Body of pancreas (tissue), 4 donors: Measurements from ENCODE around the gene DCTN4. TPM values are rescaled to one million over a fixed set of nuclear protein-coding genes. Genes with fewer than 3 reads are reported as not detected.

ENCODE experiments used
- ATAC-seq: fragments of 150-250 bp; one replicate; pipeline ENCODE4 v1.9.1; 2016
- DNase-seq, 4 donors: peaks; one replicate each; pipeline ENCODE4 v3.0.0-alpha.2; 2019
- H3K27ac ChIP-seq, 4 donors: fragments of 200-600 bp; sonication (generic); 1 replicate in 3 of 4; 2 replicates in 1 of 4; pipeline versions ENCODE4 v1.5.1 to v1.6.1; 2016 to 2019; ENCODE audit warnings: mild to moderate bottlenecking in 1 of 4, mixed read lengths in 1 of 4, moderate library complexity in 1 of 4
- H3K27me3 ChIP-seq, 2 donors: fragments of 200-600 bp; sonication (generic); one replicate each; pipeline ENCODE4 v1.6.0; 2016; ENCODE audit warnings: mild to moderate bottlenecking in 1 of 2
- H3K36me3 ChIP-seq, 2 donors: fragments of 200-600 bp; sonication (generic); replicated peaks in 1 of 2; 2 replicates each; pipeline ENCODE4 v1.5.1; 2016; ENCODE audit warnings: low read depth in 2 of 2; ENCODE audit not compliant: insufficient read depth in 1 of 2
- H3K4me1 ChIP-seq: fragments of 200-600 bp; sonication (generic); one replicate; pipeline ENCODE4 v1.6.0; 2016
- H3K4me3 ChIP-seq, 2 donors: fragments of 200-600 bp; sonication (generic); 1 replicate in 1 of 2; 2 replicates in 1 of 2; pipeline ENCODE4 v1.5.1; 2016 to 2019
- H3K9me3 ChIP-seq, 3 donors: fragments of 200-600 bp; sonication (generic); 1 replicate in 2 of 3; 2 replicates in 1 of 3; pipeline ENCODE4 v1.5.1; 2016
- POLR2A ChIP-seq, 3 donors: fragments of 450-650 bp; IDR thresholded peaks; one replicate each; pipeline ENCODE4 v1.6.1; 2016; ENCODE audit warnings: antibody characterized with exemption in 3 of 3, mild to moderate bottlenecking in 2 of 3
- WGBS, 2 donors: methylation state at CpG; one replicate each; pipeline ENCODE4 v1.1.5; 2017; 5-methylcytosine and 5-hydroxymethylcytosine counted together
- intact Hi-C: fragments of 100-400 bp; cut with DNase I; formaldehyde crosslinking; loops from one replicate; pipeline ENCODE4 v1.15.1; 2023
- total RNA-seq, 2 donors: library from RNA; depleted of rRNA; stranded (reverse); fragments of >200 nt; gene quantifications; one replicate each; pipeline ENCODE4 v1.1.0, GENCODE V29; 2016
- TF ChIP-seq, protein P1 (sequence below), 7 experiments: fragments of 450-650 bp in 4 of 7; fragments of 200-600 bp in 3 of 7; sonication (generic) in 3 of 7; IDR thresholded peaks; one replicate each; pipeline ENCODE4 v1.5.1; 2016 to 2019; ENCODE audit warnings: antibody characterized with exemption in 7 of 7

The DCTN4 gene
- total RNA-seq, 2 donors from 2014 or later = 30.6 to 49.4 TPM

DNA sequence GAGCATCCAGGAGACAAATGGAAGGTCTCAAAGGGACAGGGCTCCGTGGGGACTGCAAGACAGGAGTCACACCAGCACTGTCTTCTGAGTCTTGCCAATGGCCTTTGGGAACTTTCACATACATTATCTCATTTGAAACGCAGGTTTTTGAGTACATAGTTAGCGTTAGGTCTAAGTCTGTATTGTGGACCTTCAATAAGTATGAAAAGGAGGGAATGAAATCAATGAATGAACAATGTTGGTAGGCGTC lies 442 bp upstream of the DCTN4 start:
- TF ChIP-seq, protein P1, sequence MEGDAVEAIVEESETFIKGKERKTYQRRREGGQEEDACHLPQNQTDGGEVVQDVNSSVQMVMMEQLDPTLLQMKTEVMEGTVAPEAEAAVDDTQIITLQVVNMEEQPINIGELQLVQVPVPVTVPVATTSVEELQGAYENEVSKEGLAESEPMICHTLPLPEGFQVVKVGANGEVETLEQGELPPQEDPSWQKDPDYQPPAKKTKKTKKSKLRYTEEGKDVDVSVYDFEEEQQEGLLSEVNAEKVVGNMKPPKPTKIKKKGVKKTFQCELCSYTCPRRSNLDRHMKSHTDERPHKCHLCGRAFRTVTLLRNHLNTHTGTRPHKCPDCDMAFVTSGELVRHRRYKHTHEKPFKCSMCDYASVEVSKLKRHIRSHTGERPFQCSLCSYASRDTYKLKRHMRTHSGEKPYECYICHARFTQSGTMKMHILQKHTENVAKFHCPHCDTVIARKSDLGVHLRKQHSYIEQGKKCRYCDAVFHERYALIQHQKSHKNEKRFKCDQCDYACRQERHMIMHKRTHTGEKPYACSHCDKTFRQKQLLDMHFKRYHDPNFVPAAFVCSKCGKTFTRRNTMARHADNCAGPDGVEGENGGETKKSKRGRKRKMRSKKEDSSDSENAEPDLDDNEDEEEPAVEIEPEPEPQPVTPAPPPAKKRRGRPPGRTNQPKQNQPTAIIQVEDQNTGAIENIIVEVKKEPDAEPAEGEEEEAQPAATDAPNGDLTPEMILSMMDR (IDR thresholded peaks at IDR 0.05) = no peak
- TF ChIP-seq POLR2A (IDR thresholded peaks at IDR 0.05) = no peak
- H3K36me3 ChIP-seq = peaks cover 0 to 3% of the 10 kb centered on the region in 2 donors
- no peaks in the 10 kb centered on the region for H3K27me3 ChIP-seq
- DNase-seq = no peak
- 36 to 43% methylated on average over 4 of the region's 4 CpGs for WGBS, 2 donors
- no peak overlapping the region for H3K4me3 ChIP-seq
- no peak for ATAC-seq
- H3K9me3 ChIP-seq = no peaks in the 10 kb centered on the region
- peak overlapping the region; percentile 83 to 97 (median 96) for H3K27ac ChIP-seq
- intact Hi-C loops = no loop called here
- peaks cover 41% of the 10 kb centered on the region for H3K4me1 ChIP-seq

DNA sequence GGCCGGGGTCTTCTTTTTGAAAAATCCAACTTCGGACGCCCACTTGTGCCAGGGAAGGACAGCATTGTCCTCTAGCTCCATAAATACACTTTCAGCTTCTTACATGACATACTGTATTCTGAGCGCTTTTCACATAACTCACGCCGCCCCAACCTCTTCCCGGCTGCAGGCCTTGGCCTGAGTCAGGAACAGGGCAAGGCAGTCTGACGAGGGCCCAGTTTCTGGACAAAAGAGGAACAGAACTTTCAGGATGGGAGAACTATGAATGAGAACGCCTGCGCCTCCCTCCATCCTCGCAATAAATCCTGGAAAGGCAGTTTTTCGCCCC lies 650 bp downstream of the DCTN4 start:
- H3K27ac ChIP-seq = peak overlapping the region; percentile 83 to 97 (median 96)
- intact Hi-C loops = no loop called here
- no peaks in the 10 kb centered on the region for H3K27me3 ChIP-seq
- ATAC-seq = peak; percentile 19
- H3K4me1 ChIP-seq = peaks cover 45% of the 10 kb centered on the region
- peaks cover 0 to 3% of the 10 kb centered on the region in 2 donors for H3K36me3 ChIP-seq
- H3K9me3 ChIP-seq = no peaks in the 10 kb centered on the region
- TF ChIP-seq POLR2A (IDR thresholded peaks at IDR 0.05) = no peak
- TF ChIP-seq, protein P1 (IDR thresholded peaks at IDR 0.05) = no peak
- DNase-seq = no peak
- H3K4me3 ChIP-seq = peak overlapping the region; percentile 18 to 71
- WGBS, 2 donors = 1 to 2% methylated on average over 12 of the region's 12 CpGs

DNA sequence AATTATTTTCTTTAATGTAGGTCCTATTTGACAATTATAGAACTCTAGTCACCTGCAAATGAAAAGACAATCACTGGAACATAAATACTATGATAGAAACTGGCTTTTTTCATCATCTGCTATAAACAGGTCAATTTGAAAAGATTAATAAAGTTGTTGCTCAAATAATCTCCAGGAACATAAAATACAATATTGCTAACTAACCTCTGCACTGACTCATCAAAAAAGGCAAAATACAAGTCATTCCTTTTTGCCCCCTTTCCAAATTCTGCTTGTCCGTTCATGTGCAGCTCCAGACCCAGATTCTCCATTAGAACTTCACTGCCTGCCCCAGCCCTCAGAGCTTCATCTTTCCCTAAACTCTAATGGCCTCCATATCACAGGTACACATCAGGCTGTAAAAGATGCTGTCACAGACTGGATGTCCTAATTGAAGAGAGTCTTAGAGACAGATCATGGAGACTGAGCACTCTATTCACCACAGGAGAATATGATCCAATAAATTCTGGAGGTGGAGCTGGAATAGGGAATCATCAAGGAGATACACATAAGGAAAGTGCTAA lies 1.6 kb downstream of the DCTN4 start:
- Histone ChIP-seq H3K9me3 (no peaks in the 10 kb centered on the region), H3K4me1 (peaks cover 48% of the 10 kb centered on the region), H3K27ac (peak overlapping the region in 2 of 4 donors; percentile 20 to 97), H3K36me3 (peaks cover 0 to 3% of the 10 kb centered on the region in 2 donors), H3K4me3 (no peak overlapping the region), H3K27me3 (no peaks in the 10 kb centered on the region)
- intact Hi-C loops = no loop called here
- DNase-seq (no peak), ATAC-seq (no peak)
- 73 to 80% methylated on average over 1 of the region's 1 CpG for WGBS, 2 donors
- TF ChIP-seq, protein P1 (IDR thresholded peaks at IDR 0.05) = no peak
- TF ChIP-seq POLR2A (IDR thresholded peaks at IDR 0.05) = no peak

DNA sequence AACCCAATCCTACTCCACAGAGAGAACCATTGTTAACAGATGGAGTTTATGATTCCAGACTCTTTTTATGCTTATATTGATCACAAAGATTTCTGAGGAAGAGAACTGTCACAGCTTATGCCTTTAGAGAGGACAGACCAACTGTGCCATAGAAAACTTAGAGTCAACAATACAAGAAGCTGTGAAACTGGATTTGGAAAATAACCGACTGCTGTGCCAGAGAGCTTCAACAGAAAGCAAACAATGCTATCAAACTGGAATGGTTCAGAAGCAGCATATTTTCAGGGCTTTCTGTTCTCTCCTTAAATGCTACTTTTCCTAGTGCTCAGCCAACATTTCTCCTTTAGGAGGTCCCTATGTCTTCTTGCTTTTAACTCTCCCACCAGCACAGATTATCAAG lies 5.0 kb downstream of the DCTN4 start:
- WGBS, 2 donors = 21 to 26% methylated on average over 1 of the region's 1 CpG
- DNase-seq (peak in 2 of 4 donors; percentile 33 to 47), ATAC-seq (no peak)
- Histone ChIP-seq H3K27ac (peak overlapping the region; percentile 35 to 76 (median 56)), H3K4me3 (no peak overlapping the region), H3K27me3 (no peaks in the 10 kb centered on the region), H3K36me3 (peaks cover 0 to 9% of the 10 kb centered on the region in 2 donors), H3K9me3 (no peaks in the 10 kb centered on the region), H3K4me1 (peaks cover 57% of the 10 kb centered on the region)
- no peak for TF ChIP-seq POLR2A (IDR thresholded peaks at IDR 0.05)
- TF ChIP-seq, protein P1 (IDR thresholded peaks at IDR 0.05) = no peak
- intact Hi-C loops = no loop called here

DNA sequence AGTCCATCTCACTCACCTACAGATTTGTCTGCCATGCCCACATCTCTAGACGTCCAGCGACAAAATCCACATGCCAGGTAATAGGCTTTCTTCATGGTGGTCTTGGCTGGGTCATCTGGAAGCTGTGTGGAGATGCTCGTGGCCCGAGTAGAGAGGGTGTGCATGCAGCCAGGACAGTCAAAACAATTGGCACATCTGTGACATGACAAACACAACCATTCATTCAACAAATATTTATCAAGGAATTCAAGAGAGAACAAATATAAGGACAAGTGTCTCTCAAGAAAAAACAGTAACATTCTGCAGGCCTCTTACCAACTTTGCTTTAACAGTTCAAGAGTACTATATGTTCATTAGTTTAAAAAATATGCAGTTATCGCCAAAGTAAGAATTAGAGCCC lies 5.4 kb downstream of the DCTN4 start:
- peak overlapping the region in 3 of 4 donors; percentile 55 to 76 (median 57) for H3K27ac ChIP-seq
- ATAC-seq (no peak), DNase-seq (no peak)
- intact Hi-C loops = no loop called here
- H3K27me3 ChIP-seq = no peaks in the 10 kb centered on the region
- H3K4me1 ChIP-seq = peaks cover 57% of the 10 kb centered on the region
- H3K36me3 ChIP-seq = peaks cover 0 to 9% of the 10 kb centered on the region in 2 donors
- WGBS, 2 donors = 55% methylated on average over 5 of the region's 5 CpGs
- TF ChIP-seq, protein P1 (IDR thresholded peaks at IDR 0.05) = no peak
- TF ChIP-seq POLR2A (IDR thresholded peaks at IDR 0.05) = no peak
- H3K4me3 ChIP-seq = no peak overlapping the region
- H3K9me3 ChIP-seq = no peaks in the 10 kb centered on the region
